Parathyroid adenoma (tissue), 2 donors: ENCODE measurements around the gene BHLHA15.

Experiments
- H2AFZ ChIP-seq: fragments of 300-600 bp; sonication (generic); one replicate; pipeline ENCODE4 v1.7.0; 2017; ENCODE audit warnings: antibody characterized with exemption, mild to moderate bottlenecking
- H3K27ac ChIP-seq: fragments of 300-600 bp; sonication (generic); one replicate; pipeline ENCODE4 v1.7.0; 2017
- H3K27me3 ChIP-seq: fragments of 300-600 bp; sonication (generic); one replicate; pipeline ENCODE4 v1.7.0; 2017; ENCODE audit warnings: low read length; ENCODE audit not compliant: control insufficient read depth, insufficient read depth
- H3K36me3 ChIP-seq: fragments of 300-600 bp; sonication (generic); one replicate; pipeline ENCODE4 v1.7.0; 2017; ENCODE audit warnings: low read length; ENCODE audit not compliant: control insufficient read depth, insufficient read depth
- H3K4me1 ChIP-seq: fragments of 300-600 bp; sonication (generic); one replicate; pipeline ENCODE4 v1.7.0; 2017; ENCODE audit warnings: control low read depth
- H3K4me2 ChIP-seq: fragments of 300-600 bp; sonication (generic); one replicate; pipeline ENCODE4 v1.7.0; 2017; ENCODE audit warnings: low read length
- H3K4me3 ChIP-seq: fragments of 300-600 bp; sonication (generic); one replicate; pipeline ENCODE4 v1.7.0; 2017; ENCODE audit warnings: low read depth, low read length
- H3K79me2 ChIP-seq: fragments of 300-600 bp; sonication (generic); one replicate; pipeline ENCODE4 v1.7.0; 2017; ENCODE audit warnings: control low read depth
- H3K9ac ChIP-seq: fragments of 300-600 bp; sonication (generic); one replicate; pipeline ENCODE4 v1.7.0; 2017; ENCODE audit warnings: mild to moderate bottlenecking
- H3K9me3 ChIP-seq: fragments of 300-600 bp; sonication (generic); one replicate; pipeline ENCODE4 v1.7.0; 2017; ENCODE audit warnings: low read length; ENCODE audit not compliant: control insufficient read depth
- CTCF ChIP-seq: fragments of 300-600 bp; sonication (generic); IDR thresholded peaks from one replicate; pipeline ENCODE4 v1.7.0; 2017; ENCODE audit warnings: antibody characterized with exemption, mild to moderate bottlenecking
- donor health status: primary hyperparathyroidism.

Gene BHLHA15

GRCh38 chr7:98249106-98249505 lies 37.9 kb downstream of the BHLHA15 start:
- peak overlapping the region; percentile 26 for H3K27ac ChIP-seq
- H3K9ac ChIP-seq, result no peak overlapping the region
- peaks cover 16% of the 10 kb centered on the region for H3K4me1 ChIP-seq
- H3K4me3 ChIP-seq, result no peak overlapping the region
- peaks cover 31% of the 10 kb centered on the region for H3K79me2 ChIP-seq
- H2AFZ ChIP-seq, result no peak overlapping the region
- TF ChIP-seq CTCF, result no peak
- H3K9me3 ChIP-seq, result no peaks in the 10 kb centered on the region
- H3K27me3 ChIP-seq, result no peaks in the 10 kb centered on the region
- no peak overlapping the region for H3K4me2 ChIP-seq
- no peaks in the 10 kb centered on the region for H3K36me3 ChIP-seq

GRCh38 chr7:98250789-98251188 lies 39.5 kb downstream of the BHLHA15 start:
- TF ChIP-seq CTCF, result no peak
- peak overlapping the region; percentile 81 for H3K27ac ChIP-seq
- H3K4me3 ChIP-seq, result peak overlapping the region; percentile 84
- no peaks in the 10 kb centered on the region for H3K27me3 ChIP-seq
- no peak overlapping the region for H3K9ac ChIP-seq
- peak overlapping the region; percentile 91 for H3K4me2 ChIP-seq
- peaks cover 16% of the 10 kb centered on the region for H3K4me1 ChIP-seq
- peaks cover 31% of the 10 kb centered on the region for H3K79me2 ChIP-seq
- H3K9me3 ChIP-seq, result no peaks in the 10 kb centered on the region
- peak overlapping the region; percentile 99 for H2AFZ ChIP-seq
- no peaks in the 10 kb centered on the region for H3K36me3 ChIP-seq

GRCh38 chr7:98251231-98251600 lies 40.0 kb downstream of the BHLHA15 start:
- Histone ChIP-seq H3K79me2 (peaks cover 31% of the 10 kb centered on the region), H3K27me3 (no peaks in the 10 kb centered on the region), H2AFZ (peak overlapping the region; percentile 99), H3K9me3 (no peaks in the 10 kb centered on the region), H3K36me3 (no peaks in the 10 kb centered on the region), H3K27ac (peak overlapping the region; percentile 81), H3K4me1 (peaks cover 16% of the 10 kb centered on the region), H3K9ac (no peak overlapping the region), H3K4me3 (peak overlapping the region; percentile 84), H3K4me2 (peak overlapping the region; percentile 91)
- TF ChIP-seq CTCF, result no peak

GRCh38 chr7:98251601-98252424 lies 40.6 kb downstream of the BHLHA15 start, which contains the start of gene TECPR1:
Gene TECPR1 (minus strand): TSS chr7:98252232. CDS start chr7:98246146, 6,086 bp downstream.
- Histone ChIP-seq H3K4me3 (peak within 1 kb of the TSS; percentile 84), H3K27ac (peak within 1 kb of the TSS; percentile 81), H3K4me1 (peaks cover 16% of the 10 kb centered on the region), H3K4me2 (peak within 1 kb of the TSS; percentile 91), H3K79me2 (peaks cover 26% of the 10 kb centered on the region), H3K36me3 (no peaks in the 10 kb centered on the region), H3K9ac (peak within 1 kb of the TSS; percentile 83), H2AFZ (peak within 1 kb of the TSS; percentile 99), H3K27me3 (no peaks in the 10 kb centered on the region), H3K9me3 (no peaks in the 10 kb centered on the region)
- no peak for TF ChIP-seq CTCF
